Parathyroid adenoma (tissue), 2 donors: ENCODE measurements around the gene FNDC1.

Experiments
- H2AFZ ChIP-seq: fragments of 300-600 bp; sonication (generic); one replicate; pipeline ENCODE4 v1.7.0; 2017; ENCODE audit warnings: antibody characterized with exemption, mild to moderate bottlenecking
- H3K27ac ChIP-seq: fragments of 300-600 bp; sonication (generic); one replicate; pipeline ENCODE4 v1.7.0; 2017
- H3K27me3 ChIP-seq: fragments of 300-600 bp; sonication (generic); one replicate; pipeline ENCODE4 v1.7.0; 2017; ENCODE audit warnings: low read length; ENCODE audit not compliant: control insufficient read depth, insufficient read depth
- H3K36me3 ChIP-seq: fragments of 300-600 bp; sonication (generic); one replicate; pipeline ENCODE4 v1.7.0; 2017; ENCODE audit warnings: low read length; ENCODE audit not compliant: control insufficient read depth, insufficient read depth
- H3K4me1 ChIP-seq: fragments of 300-600 bp; sonication (generic); one replicate; pipeline ENCODE4 v1.7.0; 2017; ENCODE audit warnings: control low read depth
- H3K4me2 ChIP-seq: fragments of 300-600 bp; sonication (generic); one replicate; pipeline ENCODE4 v1.7.0; 2017; ENCODE audit warnings: low read length
- H3K4me3 ChIP-seq: fragments of 300-600 bp; sonication (generic); one replicate; pipeline ENCODE4 v1.7.0; 2017; ENCODE audit warnings: low read depth, low read length
- H3K79me2 ChIP-seq: fragments of 300-600 bp; sonication (generic); one replicate; pipeline ENCODE4 v1.7.0; 2017; ENCODE audit warnings: control low read depth
- H3K9ac ChIP-seq: fragments of 300-600 bp; sonication (generic); one replicate; pipeline ENCODE4 v1.7.0; 2017; ENCODE audit warnings: mild to moderate bottlenecking
- H3K9me3 ChIP-seq: fragments of 300-600 bp; sonication (generic); one replicate; pipeline ENCODE4 v1.7.0; 2017; ENCODE audit warnings: low read length; ENCODE audit not compliant: control insufficient read depth
- CTCF ChIP-seq: fragments of 300-600 bp; sonication (generic); IDR thresholded peaks from one replicate; pipeline ENCODE4 v1.7.0; 2017; ENCODE audit warnings: antibody characterized with exemption, mild to moderate bottlenecking
- donor health status: primary hyperparathyroidism.

Gene FNDC1

GRCh38 chr6:159152782-159153181 lies 16.4 kb upstream of the FNDC1 start:
- TF ChIP-seq CTCF = no peak
- Histone ChIP-seq H3K79me2 (no peaks in the 10 kb centered on the region), H3K27ac (no peak overlapping the region), H3K27me3 (no peaks in the 10 kb centered on the region), H2AFZ (no peak overlapping the region), H3K4me1 (no peaks in the 10 kb centered on the region), H3K36me3 (no peaks in the 10 kb centered on the region), H3K4me2 (no peak overlapping the region), H3K4me3 (no peak overlapping the region), H3K9ac (no peak overlapping the region), H3K9me3 (no peaks in the 10 kb centered on the region)

- Histone ChIP-seq H3K4me1 (peaks cover 2% of the 10 kb centered on the region), H3K9me3 (no peaks in the 10 kb centered on the region), H3K4me2 (no peak overlapping the region), H3K27me3 (no peaks in the 10 kb centered on the region), H3K9ac (no peak overlapping the region), H3K4me3 (no peak overlapping the region), H3K27ac (no peak overlapping the region), H3K36me3 (no peaks in the 10 kb centered on the region), H2AFZ (no peak overlapping the region), H3K79me2 (no peaks in the 10 kb centered on the region)
- no peak for TF ChIP-seq CTCF
Measured at GRCh38 chr6:159155679-159156078, 13.5 kb upstream of the FNDC1 start.

DNA sequence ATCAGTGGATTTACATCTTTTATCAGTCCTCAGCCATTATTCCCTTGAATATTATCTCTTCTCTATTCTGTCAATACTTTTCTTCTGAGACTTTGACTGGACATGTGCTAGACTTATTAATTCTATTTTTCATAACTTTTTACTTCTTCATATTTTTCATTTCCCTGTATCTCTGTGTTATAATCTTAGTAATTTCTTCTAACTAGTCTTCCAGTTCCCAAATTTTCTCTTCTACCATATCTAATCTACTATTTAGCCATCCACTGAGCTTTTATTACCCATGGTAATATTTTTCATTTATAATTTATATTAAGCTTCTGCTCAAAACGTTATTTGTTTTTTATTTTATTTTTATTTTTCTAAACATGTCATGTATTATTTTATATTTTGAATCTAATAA lies 13.1 kb upstream of the FNDC1 start:
- Histone ChIP-seq H3K9me3 (no peaks in the 10 kb centered on the region), H2AFZ (no peak overlapping the region), H3K36me3 (no peaks in the 10 kb centered on the region), H3K27ac (no peak overlapping the region), H3K79me2 (no peaks in the 10 kb centered on the region), H3K27me3 (no peaks in the 10 kb centered on the region), H3K4me2 (no peak overlapping the region), H3K4me3 (no peak overlapping the region), H3K4me1 (peaks cover 2% of the 10 kb centered on the region), H3K9ac (no peak overlapping the region)
- TF ChIP-seq CTCF = no peak

DNA sequence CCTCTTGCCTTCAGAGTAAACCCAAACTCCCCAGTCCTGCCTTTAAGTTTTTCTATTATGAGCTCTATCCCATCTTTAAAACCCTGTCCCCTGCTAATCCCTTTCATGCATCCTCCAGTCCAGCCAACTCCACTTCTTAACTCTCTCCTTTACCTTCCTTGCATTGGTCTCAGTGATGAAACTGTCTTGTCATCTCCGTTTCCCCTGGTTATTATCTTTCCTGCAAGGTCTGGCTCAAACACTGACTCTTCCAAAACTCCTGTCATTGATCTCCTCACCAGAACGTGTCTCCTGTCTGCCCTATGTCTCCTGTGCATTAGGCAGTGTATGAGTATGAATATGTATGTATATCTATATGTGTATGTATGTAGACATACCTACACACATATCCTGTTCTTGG lies 11.8 kb upstream of the FNDC1 start:
- no peak overlapping the region for H3K9ac ChIP-seq

More for the DNA sequence above, 11.8 kb upstream of the FNDC1 start:
- no peaks in the 10 kb centered on the region for H3K36me3 ChIP-seq
- no peak overlapping the region for H3K4me2 ChIP-seq
- H3K79me2 ChIP-seq = no peaks in the 10 kb centered on the region
- H3K4me1 ChIP-seq = peaks cover 2% of the 10 kb centered on the region
- H3K27ac ChIP-seq = no peak overlapping the region
- H3K27me3 ChIP-seq = no peaks in the 10 kb centered on the region
- no peaks in the 10 kb centered on the region for H3K9me3 ChIP-seq
- H2AFZ ChIP-seq = no peak overlapping the region
- H3K4me3 ChIP-seq = no peak overlapping the region
- TF ChIP-seq CTCF = no peak
